Hepatocyte (in vitro differentiated cells): ENCODE results near the gene TLL1.

Experiments
- CTCF ChIP-seq: fragments of 200-600 bp; sonication (generic); IDR thresholded peaks from 2 replicates; pipeline ENCODE4 v1.5.1; 2016; ENCODE audit warnings: antibody characterized with exemption, mild to moderate bottlenecking; ENCODE audit not compliant: poor library complexity
- EZH2 ChIP-seq: fragments of 200-600 bp; sonication (generic); IDR thresholded peaks from 2 replicates; pipeline ENCODE4 v1.6.1; 2016; ENCODE audit warnings: antibody characterized with exemption, mild to moderate bottlenecking, borderline replicate concordance

DNA sequence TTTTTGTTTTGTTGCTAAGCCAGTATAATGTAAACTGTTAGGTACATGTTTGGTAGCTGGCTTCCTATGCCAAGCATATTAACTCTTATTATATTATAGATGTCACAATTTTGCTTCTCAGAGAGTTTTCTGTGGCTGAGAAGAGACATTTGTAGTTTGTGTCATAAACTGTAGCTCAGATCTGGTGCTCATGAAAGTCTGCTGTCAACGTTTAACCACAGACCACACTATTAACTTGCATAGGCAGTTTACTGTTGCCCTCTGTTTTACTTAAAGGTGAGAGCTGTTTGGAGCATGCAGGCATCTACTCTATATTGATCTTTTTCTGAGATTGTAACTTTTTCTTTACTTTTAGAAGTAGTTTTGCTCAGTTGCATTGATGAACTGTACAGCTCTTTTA is 166.8 kb downstream of the TLL1 start:
- TF ChIP-seq CTCF: no peak
- no peak for TF ChIP-seq EZH2
